H1 (cell line): Measurements from ENCODE around the gene MYL7. TPM values are rescaled to one million over a fixed set of nuclear protein-coding genes. Genes with fewer than 3 reads are reported as not detected.

ENCODE experiments used
- CTCF ChIA-PET: fragments of 300-600 bp; sonication (Branson Sonifier 250); formaldehyde crosslinking; loops from one replicate; lab custom pipeline; 2021; ENCODE audit not compliant: partially characterized antibody; lab: Charles Lee
- POLR2A ChIA-PET: fragments of 300-600 bp; sonication (Branson Sonifier 250); formaldehyde crosslinking; loops from one replicate; lab custom pipeline; 2021; ENCODE audit warnings: inconsistent platforms; ENCODE audit not compliant: partially characterized antibody; lab: Charles Lee
- DNase-seq, 2 experiments: peaks; one replicate each; pipeline versions ENCODE4 v3.0.0 to v3.0.0-alpha.2; 2010 to 2022; ENCODE audit warnings: low spot score in 2 of 2, low read depth in 1 of 2, mixed read lengths in 1 of 2
- FAIRE-seq: peaks from 2 replicates; lab custom pipeline; 2011; peaks lifted over from hg19 to GRCh38; lab: Jason Lieb, UNC
- H2AFZ ChIP-seq: 2 replicates; pipeline ENCODE4 v1.8.1; 2012; ENCODE audit warnings: low read length, inconsistent platforms
- H2AK5ac ChIP-seq: 2 replicates; pipeline ENCODE4 v1.6.1; 2013; ENCODE audit warnings: low read depth, low read length
- H2BK120ac ChIP-seq: replicated peaks from 2 replicates; pipeline ENCODE3; 2013; ENCODE audit warnings: low read depth, low read length, inconsistent platforms
- H2BK12ac ChIP-seq: 2 replicates; pipeline ENCODE4 v1.6.1; 2013; ENCODE audit warnings: low read depth, low read length
- H2BK15ac ChIP-seq: 2 replicates; pipeline ENCODE4 v1.6.1; 2013; ENCODE audit warnings: low read length
- H2BK20ac ChIP-seq: 2 replicates; pipeline ENCODE4 v1.6.1; 2013; ENCODE audit warnings: low read length
- H2BK5ac ChIP-seq: 2 replicates; pipeline ENCODE4 v1.6.1; 2013; ENCODE audit warnings: low read depth, low read length
- H3K14ac ChIP-seq: 2 replicates; pipeline ENCODE4 v1.6.1; 2013; ENCODE audit warnings: inconsistent platforms; ENCODE audit not compliant: insufficient read length
- H3K18ac ChIP-seq: 2 replicates; pipeline ENCODE4 v1.6.1; 2013; ENCODE audit warnings: low read length; ENCODE audit errors: extremely low read depth
- H3K23ac ChIP-seq: 2 replicates; pipeline ENCODE4 v1.6.1; 2013; ENCODE audit warnings: inconsistent platforms; ENCODE audit not compliant: insufficient read length
- H3K23me2 ChIP-seq: 2 replicates; pipeline ENCODE4 v1.6.1; 2013; ENCODE audit warnings: low read depth, low read length
- H3K27ac ChIP-seq: 2 replicates; pipeline ENCODE4 v1.6.1; 2011; ENCODE audit warnings: low read depth, low read length, inconsistent platforms
- H3K27me3 ChIP-seq, 4 experiments: replicated peaks in 1 of 4; 1 replicate in 1 of 4; 2 replicates in 3 of 4; pipeline versions ENCODE4 v1.6.1 to v1.8.1; 2011 to 2013; ENCODE audit warnings: low read length in 3 of 4, mild to moderate bottlenecking in 3 of 4, inconsistent platforms in 2 of 4, mixed read lengths in 2 of 4, moderate library complexity in 1 of 4; ENCODE audit not compliant: control insufficient read depth in 3 of 4, insufficient read depth in 3 of 4; ENCODE audit errors: extremely low read depth in 1 of 4
- H3K36me3 ChIP-seq, 4 experiments: 2 replicates each; pipeline versions ENCODE4 v1.6.1 to v1.8.1; 2011 to 2013; ENCODE audit warnings: mild to moderate bottlenecking in 4 of 4, low read length in 3 of 4, moderate library complexity in 2 of 4, control low read depth in 1 of 4, inconsistent platforms in 1 of 4; ENCODE audit not compliant: insufficient read depth in 4 of 4, control insufficient read depth in 2 of 4
- H3K4ac ChIP-seq: replicated peaks from 2 replicates; pipeline ENCODE3; 2013; ENCODE audit warnings: low read length, low read depth, mixed read lengths, inconsistent platforms; ENCODE audit not compliant: insufficient read length
- H3K4me1 ChIP-seq, 4 experiments: replicated peaks in 1 of 4; 1 replicate in 1 of 4; 2 replicates in 3 of 4; pipeline versions ENCODE4 v1.6.1 to v1.8.1; 2011 to 2013; ENCODE audit warnings: low read length in 3 of 4, inconsistent platforms in 2 of 4, mixed read lengths in 1 of 4; ENCODE audit not compliant: insufficient read depth in 4 of 4, control insufficient read depth in 3 of 4
- H3K4me2 ChIP-seq, 2 experiments: 2 replicates each; pipeline versions ENCODE4 v1.6.1 to v1.8.1; 2011 to 2013; ENCODE audit warnings: low read depth in 2 of 2, low read length in 2 of 2, control low read depth in 1 of 2, inconsistent platforms in 1 of 2, mild to moderate bottlenecking in 1 of 2; ENCODE audit not compliant: insufficient read depth in 1 of 2
- H3K4me3 ChIP-seq, 4 experiments: fragments of 200-600, 300-600 bp in 1 of 4; sonication (generic), shearing (Covaris generic), sonication (Bioruptor Twin) in 1 of 4; 2 replicates each; pipeline versions ENCODE4 v1.5.1 to v1.8.1; 2011 to 2016; ENCODE audit warnings: low read length in 4 of 4, low read depth in 3 of 4, control low read depth in 2 of 4, inconsistent platforms in 2 of 4, mild to moderate bottlenecking in 2 of 4, mixed read lengths in 1 of 4, moderate library complexity in 1 of 4; ENCODE audit not compliant: insufficient read depth in 2 of 4; ENCODE audit errors: extremely low read depth in 1 of 4
- H3K56ac ChIP-seq: replicated peaks from 2 replicates; pipeline ENCODE3; 2013; ENCODE audit warnings: low read depth, mild to moderate bottlenecking, mixed read lengths, low read length, inconsistent platforms; ENCODE audit not compliant: insufficient read length
- H3K79me1 ChIP-seq: 2 replicates; pipeline ENCODE4 v1.6.1; 2013; ENCODE audit warnings: low read depth, low read length, control low read depth
- H3K79me2 ChIP-seq, 2 experiments: 2 replicates each; pipeline versions ENCODE4 v1.6.1 to v1.8.1; 2012 to 2013; ENCODE audit warnings: low read length in 2 of 2, mild to moderate bottlenecking in 2 of 2, inconsistent platforms in 1 of 2; ENCODE audit not compliant: insufficient read depth in 2 of 2, control insufficient read depth in 1 of 2
- H3K9ac ChIP-seq, 4 experiments: replicated peaks in 1 of 4; 1 replicate in 1 of 4; 2 replicates in 3 of 4; pipeline versions ENCODE4 v1.6.1 to v1.8.1; 2011 to 2013; ENCODE audit warnings: low read depth in 3 of 4, low read length in 3 of 4, control low read depth in 2 of 4, mild to moderate bottlenecking in 2 of 4, moderate library complexity in 2 of 4, inconsistent platforms in 1 of 4; ENCODE audit errors: extremely low read depth in 1 of 4
- H3K9me3 ChIP-seq, 2 experiments: 2 replicates each; pipeline versions ENCODE4 v1.6.1 to v1.8.1; 2012 to 2013; ENCODE audit warnings: mild to moderate bottlenecking in 2 of 2, moderate library complexity in 2 of 2, control low read depth in 1 of 2, inconsistent platforms in 1 of 2, low read depth in 1 of 2, low read length in 1 of 2, mixed read lengths in 1 of 2; ENCODE audit not compliant: insufficient read depth in 2 of 2
- H4K20me1 ChIP-seq, 2 experiments: replicated peaks in 1 of 2; 2 replicates each; pipeline versions ENCODE3 to v1.8.1; 2011 to 2013; ENCODE audit warnings: inconsistent platforms in 2 of 2, low read length in 2 of 2, mild to moderate bottlenecking in 1 of 2; ENCODE audit not compliant: insufficient read depth in 2 of 2, control insufficient read depth in 1 of 2
- H4K5ac ChIP-seq: 2 replicates; pipeline ENCODE4 v1.6.1; 2013; ENCODE audit warnings: low read length, low read depth, mixed read lengths, inconsistent platforms; ENCODE audit not compliant: insufficient read length
- H4K8ac ChIP-seq: 2 replicates; pipeline ENCODE4 v1.8.0; 2013; ENCODE audit warnings: mild to moderate bottlenecking, moderate library complexity, low read length, inconsistent platforms; ENCODE audit not compliant: insufficient read depth; ENCODE audit errors: extremely low read depth
- H4K91ac ChIP-seq: replicated peaks from 2 replicates; pipeline ENCODE3; 2013; ENCODE audit warnings: low read length, mixed read lengths, inconsistent platforms; ENCODE audit not compliant: insufficient read length
- BACH1 ChIP-seq: IDR thresholded peaks from 2 replicates; pipeline ENCODE4 v1.6.1; 2012; ENCODE audit warnings: low read length, improper control_type of control experiment
- NANOG ChIP-seq: IDR thresholded peaks from 2 replicates; pipeline ENCODE4 v1.6.1; 2011; ENCODE audit warnings: low read length, low read depth, mild to moderate bottlenecking, inconsistent platforms; ENCODE audit not compliant: insufficient read depth, poor library complexity, severe bottlenecking
- RBBP5 ChIP-seq: IDR thresholded peaks from 2 replicates; pipeline ENCODE4 v1.7.1; 2012; ENCODE audit warnings: low read depth, mild to moderate bottlenecking, inconsistent platforms, low read length, moderate library complexity, borderline replicate concordance
- ZNF274 ChIP-seq: IDR thresholded peaks from 2 replicates; pipeline ENCODE4 v1.7.0; 2012; ENCODE audit warnings: low read length, borderline replicate concordance; ENCODE audit errors: extremely low read depth
- whole genome bisulfite sequencing, 2 experiments: shearing (Covaris generic) in 1 of 2; methylation state at CpG; one replicate each; pipeline versions ENCODE4 v1.1.6 to v1.1.7; 2013 to 2015; ENCODE audit warnings: low lambda C conversion rate in 2 of 2, mixed read lengths in 2 of 2, inconsistent platforms in 1 of 2, low coverage in 1 of 2, missing lambda C conversion rate in 1 of 2; ENCODE audit not compliant: insufficient replicate concordance in 2 of 2, insufficient coverage in 1 of 2, insufficient read length in 1 of 2; ENCODE audit errors: extremely low coverage in 1 of 2, missing lambda C conversion rate in 1 of 2; 5-methylcytosine and 5-hydroxymethylcytosine counted together
- polyA plus RNA-seq, 7 experiments: library from polyadenylated mRNA; depleted of rRNA in 3 of 7; stranded (reverse) in 5 of 7; unstranded in 2 of 7; fragments of >200 nt in 5 of 7; fragments of 200-250 nt in 2 of 7; gene quantifications; 1 replicate in 5 of 7; 2 replicates in 1 of 7; 4 replicates in 1 of 7; pipeline versions ENCODE4 v1.2.1 to v1.2.3, GENCODE V29; 2011 to 2013; ENCODE audit warnings: missing spikeins in 2 of 7, mixed read lengths in 2 of 7
- total RNA-seq: library from RNA; stranded (reverse); fragmentation: NEBNext Ultra II Directional; extraction: Animal tissue kit (Norgen Biotek cat#: 25700); gene quantifications from 2 replicates; pipeline ENCODE4 v1.2.1, GENCODE V29; 2021

The MYL7 gene
- total and polyA plus RNA-seq, 2 of the 8 experiments (the other 6 are each of a cell fraction or from before 2014, with no cell fraction given), result 3.3 to 3.4 TPM

DNA sequence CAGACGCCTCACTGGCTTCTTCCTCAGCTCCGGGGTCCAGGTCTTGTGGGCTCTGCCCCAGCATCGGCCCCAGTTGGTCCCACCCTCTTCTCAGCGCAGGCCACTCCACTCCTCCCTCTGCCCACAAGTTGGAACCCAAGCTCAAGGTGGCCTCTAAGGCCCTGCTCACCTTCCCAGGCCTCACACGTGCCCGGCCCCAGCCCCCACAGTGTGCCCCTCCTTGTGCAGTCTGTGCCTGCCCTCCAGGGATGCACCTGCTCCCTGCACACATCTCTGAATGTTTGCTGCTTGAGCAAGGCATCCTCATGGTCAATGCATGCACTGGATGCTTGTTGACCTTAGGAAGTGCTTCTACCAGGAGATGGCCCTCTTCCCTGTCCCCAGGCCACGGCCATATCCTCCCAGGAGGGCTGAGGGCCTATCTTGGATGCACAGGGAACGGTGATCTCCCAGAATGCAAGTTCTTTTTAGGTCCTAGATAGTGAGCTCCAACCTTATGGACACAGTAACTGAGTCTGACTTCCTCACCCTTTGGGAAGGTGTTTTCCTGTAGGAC, 44.7 kb downstream of the MYL7 start:
- Histone ChIP-seq H4K20me1 (no peaks in the 10 kb centered on the region), H2BK12ac (no peak overlapping the region), H3K4me3 (no peak overlapping the region), H2BK20ac (no peak overlapping the region), H3K23ac (no peak overlapping the region), H3K4me2 (no peak overlapping the region), H3K23me2 (no peaks in the 10 kb centered on the region), H2AFZ (no peak overlapping the region), H3K4me1 (no peaks in the 10 kb centered on the region; a peak in 1 of 7 replicates), H3K18ac (no peak overlapping the region), H4K5ac (no peak overlapping the region), H2BK15ac (no peak overlapping the region), H4K91ac (no peak overlapping the region), H2AK5ac (no peak overlapping the region), H3K14ac (no peak overlapping the region), H3K79me1 (no peaks in the 10 kb centered on the region), H3K27ac (no peak overlapping the region), H3K56ac (no peak overlapping the region), H3K9ac (no peak overlapping the region), H3K9me3 (no peaks in the 10 kb centered on the region), H4K8ac (no peak overlapping the region), H3K27me3 (no peaks in the 10 kb centered on the region), H2BK120ac (no peak overlapping the region), H3K4ac (no peak overlapping the region), H3K36me3 (no peaks in the 10 kb centered on the region), H2BK5ac (no peak overlapping the region), H3K79me2 (no peaks in the 10 kb centered on the region)
- DNase-seq (no peak), FAIRE-seq (no peak)
- CTCF ChIA-PET, result interaction anchor here (0.8 to 3.7 kb wide), 5 partner anchors 8 to 24 kb away, joined by 3 to 17 read pairs (median 3); no protein-coding TSS in a partner anchor
- POLR2A ChIA-PET, result interaction anchor here (1.4 kb wide), 1 partner anchor 11 kb away, joined by 3 read pairs; no protein-coding TSS in a partner anchor
- WGBS, 2 experiments, result 83% methylated on average over 8 of the region's 8 CpGs; no CpG with 5 or more reads in 1 of the 2 experiments
- TF ChIP-seq ZNF274 (no peak), BACH1 (no peak), NANOG (no peak), RBBP5 (no peak)
